Measurements from ENCODE around the gene ADK. TPM values are rescaled to one million over a fixed set of nuclear protein-coding genes. Genes with fewer than 3 reads are reported as not detected.

Gene ADK
- total RNA-seq, 1 experiment from 2014 or later = 159 TPM

GRCh38 chr10:74754381-74754821, 603.4 kb downstream of the ADK start:
- no peaks in the 10 kb centered on the region for H3K4me1 ChIP-seq (replicated peaks; ENCODE audit: insufficient read depth)
- H3K27ac ChIP-seq = no peak overlapping the region
- H3K79me2 ChIP-seq (ENCODE audit: low read depth) = no peaks in the 10 kb centered on the region
- no peaks in the 10 kb centered on the region for H3F3A ChIP-seq (ENCODE audit: insufficient read depth, low read depth)
- ChIA-PET POLR2A (ENCODE audit: unreplicated experiment) (interaction anchor here (0.6 kb wide), 1 partner anchor 304 kb away, joined by 25 read pairs; no protein-coding TSS in a partner anchor), CTCF (no interaction called here)
- intact Hi-C loops (cut with micrococcal nuclease; ENCODE audit: unreplicated experiment) = no loop called here
- no peaks in the 10 kb centered on the region for H3K36me3 ChIP-seq (ENCODE audit: low read depth)
- no peak overlapping the region for H2AFZ ChIP-seq
- no peaks in the 10 kb centered on the region for H4K20me1 ChIP-seq (ENCODE audit: insufficient read depth)
- no peaks in the 10 kb centered on the region for H3K9me3 ChIP-seq (ENCODE audit: insufficient read depth, low read depth)
- no peaks in the 10 kb centered on the region for H3K27me3 ChIP-seq (ENCODE audit: insufficient read depth, low read depth)
- no peak for TF ChIP-seq CTCF (conservative IDR thresholded peaks at IDR 0.05)
- no peak for TF ChIP-seq EZH2 (IDR thresholded peaks at IDR 0.05; ENCODE audit: low read depth)
- no peak overlapping the region for H3K4me2 ChIP-seq
- no TSS peak for BruUV-seq (replicated peaks)
- no peak overlapping the region for H3K4me3 ChIP-seq
- no peaks in the 10 kb centered on the region for H3K9me2 ChIP-seq (ENCODE audit: insufficient read depth)
- no peak for DNase-seq

DNA sequence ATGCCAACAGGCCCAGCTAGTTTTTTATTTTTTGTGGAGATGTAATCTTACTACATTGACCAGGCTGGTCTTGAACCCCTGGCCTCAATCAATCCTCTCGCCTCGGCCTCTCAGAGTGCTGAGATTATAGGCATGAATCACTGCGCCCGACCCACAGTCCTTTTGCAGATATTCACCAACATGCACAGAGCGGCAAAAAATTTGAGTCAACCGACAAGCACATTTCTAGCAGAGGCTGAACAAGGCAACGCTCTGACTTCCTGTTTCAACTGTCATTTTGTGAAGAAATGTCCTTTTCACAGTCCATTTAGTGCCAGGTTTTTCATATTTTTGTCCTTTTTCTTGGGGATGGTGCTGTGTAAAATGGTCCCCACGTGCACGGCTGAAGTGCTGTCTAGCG, 604.3 kb downstream of the ADK start:
- H4K20me1 ChIP-seq (ENCODE audit: insufficient read depth) = no peaks in the 10 kb centered on the region
- POLR2A ChIA-PET (ENCODE audit: unreplicated experiment) = no interaction called here
- no TSS peak for BruUV-seq (replicated peaks)
- no peaks in the 10 kb centered on the region for H3K27me3 ChIP-seq (ENCODE audit: insufficient read depth, low read depth)
- H2AFZ ChIP-seq = no peak overlapping the region
- H3K79me2 ChIP-seq (ENCODE audit: low read depth) = no peaks in the 10 kb centered on the region
- H3K4me2 ChIP-seq = no peak overlapping the region
- no peak for TF ChIP-seq EZH2 (IDR thresholded peaks at IDR 0.05; ENCODE audit: low read depth)
- no peak for TF ChIP-seq CTCF (conservative IDR thresholded peaks at IDR 0.05)
- no peaks in the 10 kb centered on the region for H3K36me3 ChIP-seq (ENCODE audit: low read depth)
- no peaks in the 10 kb centered on the region for H3F3A ChIP-seq (ENCODE audit: insufficient read depth, low read depth)
- no peaks in the 10 kb centered on the region for H3K4me1 ChIP-seq (replicated peaks; ENCODE audit: insufficient read depth)
- CTCF ChIA-PET = interaction anchor here (0.6 kb wide), 1 partner anchor 26 kb away, joined by 3 read pairs; no protein-coding TSS in a partner anchor
- H3K27ac ChIP-seq = no peak overlapping the region
- intact Hi-C loops (cut with micrococcal nuclease; ENCODE audit: unreplicated experiment) = no loop called here
- DNase-seq = no peak
- no peaks in the 10 kb centered on the region for H3K9me3 ChIP-seq (ENCODE audit: insufficient read depth, low read depth)
- no peaks in the 10 kb centered on the region for H3K9me2 ChIP-seq (ENCODE audit: insufficient read depth)
- no peak overlapping the region for H3K4me3 ChIP-seq

Other genes starting within 250 kb of the ADK start
- gene PLAU, start 240.1 kb upstream of the ADK start, total RNA-seq (2021) = 90.3 and 94.9 TPM in 2 replicates
- 208 and 225 TPM in 2 replicates for gene VCL, start 153.1 kb upstream of the ADK start, total RNA-seq (2021)
- gene AP3M1, start 393 bp upstream of the ADK start, total RNA-seq (2021) = 44.0 and 59.4 TPM in 2 replicates